Measurements from ENCODE around the gene ACAD9.
A peak's percentile ranks its signal among the peaks of the same experiment; 100 is the strongest.
"Not testable (repeated sequence)": the region's sequence is repeated elsewhere in the genome, so short reads cannot be mapped to it uniquely, and the experiment has no call there.

ACAD9 gene

DNA sequence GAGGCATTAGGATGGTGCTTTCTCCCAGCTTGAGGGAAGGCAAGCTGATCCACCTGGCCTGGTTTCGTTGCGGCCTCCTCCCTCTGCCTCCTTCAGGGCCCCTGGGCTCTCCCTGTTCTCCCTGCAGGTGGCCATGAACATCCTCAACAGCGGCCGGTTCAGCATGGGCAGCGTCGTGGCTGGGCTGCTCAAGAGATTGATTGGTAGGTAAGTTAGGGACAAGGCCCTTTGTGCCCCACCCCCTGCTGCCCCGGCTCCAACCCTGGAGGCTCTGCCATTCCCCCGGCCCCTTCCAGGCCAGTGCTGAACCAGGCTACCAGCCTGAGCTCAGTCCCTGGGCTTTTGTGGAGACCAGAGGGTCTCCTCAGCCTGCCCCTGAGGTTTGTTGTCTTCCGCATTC is 23.0 kb downstream of the ACAD9 start:
- no peak for DNase-seq

DNA sequence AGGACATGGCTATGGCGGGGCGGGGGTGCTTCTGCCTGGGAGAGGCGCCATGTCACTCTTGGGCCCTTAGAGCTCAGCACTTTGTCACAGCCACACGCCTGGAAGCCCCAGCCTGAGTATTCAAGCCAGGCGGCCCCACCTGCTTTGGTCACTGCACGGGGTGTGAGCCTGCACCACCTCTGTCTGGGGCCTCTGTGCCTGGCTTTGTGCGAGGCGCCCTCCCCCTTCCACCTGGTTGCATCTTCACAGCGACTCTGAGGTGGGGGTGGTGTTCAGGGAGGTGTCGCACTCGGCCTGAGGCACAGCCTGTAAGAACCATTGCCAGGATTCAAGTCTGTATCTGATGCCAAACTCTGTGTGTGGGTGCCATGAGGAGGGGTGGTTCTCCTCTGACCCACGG is 24.1 kb downstream of the ACAD9 start:
- DNase-seq, result no peak

GRCh38 chr3:128906031-128906803 is 26.8 kb downstream of the ACAD9 start:
- no peak for DNase-seq

GRCh38 chr3:128906804-128907525 is 27.5 kb downstream of the ACAD9 start:
- no peak for DNase-seq

DNA sequence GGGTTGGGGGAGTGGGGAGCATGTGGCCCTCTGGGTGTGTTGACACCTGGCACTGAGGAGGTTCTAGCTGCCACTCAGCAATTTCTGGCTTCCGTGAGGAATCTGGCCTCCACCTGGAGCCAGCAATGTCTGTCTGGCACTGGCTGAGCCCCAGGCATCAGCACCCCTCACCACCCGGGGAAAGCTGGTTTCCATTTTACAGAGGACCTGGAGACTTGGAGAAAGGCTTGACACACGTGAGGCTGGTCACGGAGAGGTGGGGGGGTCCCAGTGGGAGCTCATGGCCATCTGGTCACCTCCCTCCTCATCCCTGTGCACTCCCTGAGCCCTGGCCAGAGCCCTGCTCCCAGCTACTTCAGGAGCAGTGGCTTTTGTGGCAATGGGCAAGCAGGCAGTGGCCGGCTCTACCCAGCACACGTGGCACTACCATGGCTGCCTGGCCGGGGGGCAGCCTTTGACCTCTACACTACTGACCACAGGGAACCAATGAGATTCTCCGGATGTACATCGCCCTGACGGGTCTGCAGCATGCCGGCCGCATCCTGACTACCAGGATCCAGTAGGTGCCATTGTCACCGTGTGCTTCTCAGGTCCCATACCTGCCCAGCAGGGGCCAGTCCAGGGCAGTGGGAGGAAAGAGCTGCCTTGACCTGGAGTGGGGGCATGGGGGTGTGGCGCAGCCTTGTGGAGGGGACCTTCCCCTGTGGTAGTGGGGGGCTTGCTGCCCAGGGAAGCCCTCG is 28.5 kb downstream of the ACAD9 start:
- DNase-seq, result no peak

GRCh38 chr3:128908951-128909350 is 29.5 kb downstream of the ACAD9 start:
- no peak for DNase-seq

GRCh38 chr3:128910006-128910405 is 30.6 kb downstream of the ACAD9 start:
- no peak for DNase-seq

GRCh38 chr3:128911911-128912310 is 32.5 kb downstream of the ACAD9 start:
- DNase-seq, result no peak

- no peak for DNase-seq
Observed at GRCh38 chr3:128914966-128915645, 35.7 kb downstream of the ACAD9 start.

DNA sequence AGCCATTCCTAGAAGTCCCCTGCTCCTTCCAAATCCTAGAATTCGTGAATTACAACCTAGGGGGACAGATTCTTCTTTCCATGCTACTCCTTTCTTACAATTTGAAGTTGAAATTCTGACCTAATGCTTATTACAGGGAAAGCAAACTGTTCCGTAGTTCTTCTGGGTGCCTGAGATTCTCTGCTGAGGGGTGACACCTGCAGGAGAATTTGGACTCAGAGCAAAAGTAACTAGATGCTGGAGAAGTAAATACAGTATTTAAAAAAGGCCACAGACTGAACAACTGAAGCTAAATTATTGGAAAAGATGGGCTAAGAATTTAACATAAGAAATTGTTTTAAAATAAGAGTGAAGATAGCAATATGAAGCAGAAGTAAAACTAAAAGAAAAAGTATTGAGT is 37.9 kb downstream of the ACAD9 start:
- no peak for DNase-seq

GRCh38 chr3:128919988-128920387 is 40.6 kb downstream of the ACAD9 start:
- DNase-seq, result no peak

DNA sequence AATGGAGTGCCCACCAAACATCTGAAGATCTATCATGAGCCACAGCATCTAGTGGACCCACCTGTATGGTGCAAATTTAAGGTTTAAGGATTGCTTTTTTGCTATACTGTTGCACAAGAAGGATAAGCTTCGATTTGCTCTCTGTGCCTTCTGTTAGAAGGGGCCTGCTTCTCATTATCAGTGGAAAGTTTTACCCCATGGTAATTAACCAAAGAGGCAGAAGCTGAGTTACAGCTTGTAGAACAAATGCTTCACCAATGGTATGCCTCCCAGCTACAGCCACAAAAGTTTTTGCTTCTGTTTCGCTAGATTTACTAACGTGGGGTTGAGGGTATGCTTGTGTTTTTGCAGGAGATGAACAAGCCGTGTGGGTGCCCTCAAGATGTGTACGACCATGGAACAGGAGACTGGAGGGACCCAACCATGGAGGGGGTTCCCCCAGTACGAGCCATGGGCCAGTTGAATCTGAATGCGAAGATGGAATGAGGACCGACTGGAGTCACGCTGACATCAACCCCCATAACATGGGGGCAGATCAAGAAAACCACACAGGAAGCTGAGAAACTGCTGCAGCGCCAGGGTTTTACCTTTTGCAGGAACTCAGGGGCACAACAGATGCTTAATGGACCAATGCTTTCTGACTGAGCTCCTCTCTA is 43.5 kb downstream of the ACAD9 start:
- DNase-seq, result no peak

DNA sequence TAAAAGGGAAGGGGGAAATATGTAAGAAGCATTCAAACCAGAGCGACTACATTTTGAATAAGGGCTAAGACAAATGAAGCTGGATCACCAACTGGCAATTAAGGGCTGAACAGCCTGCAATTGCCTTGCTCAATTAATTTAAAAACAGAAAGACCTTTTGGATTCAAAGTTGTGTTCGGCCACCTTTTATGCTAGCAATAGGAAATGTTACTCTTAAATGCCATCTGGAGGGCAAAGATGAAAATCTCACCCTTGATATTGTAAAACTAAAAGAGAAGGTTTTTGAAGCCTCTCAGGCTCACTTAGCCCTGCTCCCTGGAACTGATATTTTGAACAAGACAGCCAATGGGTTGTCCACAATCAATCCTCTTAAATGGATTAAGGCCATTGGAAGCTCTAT is 44.2 kb downstream of the ACAD9 start:
- peak; percentile 34 for DNase-seq

DNA sequence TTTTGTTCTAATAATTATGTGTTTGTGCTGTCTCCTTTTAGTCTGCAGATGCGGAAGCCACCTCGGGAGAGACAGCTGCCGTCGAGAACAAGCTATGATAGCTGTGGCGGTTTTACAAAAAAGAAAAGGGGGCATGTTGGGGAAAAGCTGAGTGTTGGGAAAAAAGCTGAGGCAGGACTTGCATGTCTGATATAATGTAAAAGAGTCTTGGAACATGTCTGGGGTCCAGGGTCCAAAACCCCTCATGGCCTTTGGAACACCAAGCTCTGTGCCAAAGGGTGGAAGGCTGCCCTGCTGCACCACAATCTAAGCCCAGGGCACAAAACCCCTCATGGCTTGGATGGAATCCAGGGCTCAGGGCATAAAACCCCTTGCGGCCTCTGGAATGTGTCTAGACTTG is 44.6 kb downstream of the ACAD9 start:
- DNase-seq, result not testable (repeated sequence)

- no peak for DNase-seq
Observed at GRCh38 chr3:128929364-128929763, 49.9 kb downstream of the ACAD9 start.

DNA sequence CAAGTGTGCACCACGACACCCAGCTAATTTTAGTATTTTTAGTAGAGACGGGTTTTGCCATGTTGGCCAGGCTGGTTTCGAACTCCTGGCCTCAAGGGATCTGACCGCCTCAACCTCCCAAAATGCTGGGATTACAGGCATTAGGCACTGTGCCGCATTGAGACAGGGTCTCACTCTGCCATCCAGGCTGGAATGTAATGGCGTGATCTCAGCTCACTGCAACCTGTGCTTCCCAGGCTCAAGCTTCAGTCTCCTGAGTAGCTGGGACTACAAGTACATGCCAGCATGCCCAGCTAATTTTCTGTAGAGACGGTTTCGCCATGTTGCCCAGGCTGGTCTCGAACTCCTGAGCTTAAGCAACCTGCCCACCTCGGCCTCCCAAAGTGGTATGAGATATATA is 51.6 kb downstream of the ACAD9 start:
- no peak for DNase-seq

DNA sequence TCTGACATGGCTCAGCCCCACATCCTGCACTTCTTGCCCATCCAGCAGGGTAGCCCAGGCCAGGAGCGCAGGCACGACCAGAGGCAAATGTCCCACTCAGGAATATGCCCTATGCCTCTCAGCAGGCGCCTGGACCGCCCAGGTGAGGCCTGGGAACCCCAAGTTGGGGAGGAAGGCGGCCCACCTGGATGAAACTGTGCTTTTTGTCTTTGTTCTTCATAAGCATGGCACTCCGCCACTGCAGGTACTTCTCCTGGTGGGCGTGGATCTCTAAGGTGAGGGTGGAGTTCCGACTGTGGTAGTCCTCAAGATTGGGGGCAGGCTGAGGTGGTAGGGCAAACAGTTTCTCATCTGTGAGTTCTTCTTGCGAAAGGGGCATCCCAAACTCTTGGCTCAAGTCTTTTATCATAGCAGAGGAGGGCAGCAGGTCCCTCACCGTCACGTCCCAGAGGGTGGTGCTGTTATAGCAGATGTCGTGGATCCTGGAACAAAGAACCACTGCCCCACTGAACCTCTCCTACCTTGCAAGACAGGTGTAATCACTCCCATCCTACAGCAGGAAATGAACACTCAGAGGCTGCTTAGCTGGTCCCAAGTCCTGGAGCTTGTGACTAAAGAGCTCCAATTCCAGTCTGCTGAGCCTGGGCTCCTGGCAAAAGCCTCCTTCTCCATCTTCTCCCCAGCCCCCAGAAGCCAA is 53.2 kb downstream of the ACAD9 start:
- DNase-seq, result no peak

GRCh38 chr3:128933213-128933921 is 53.9 kb downstream of the ACAD9 start:
- DNase-seq, result no peak

GRCh38 chr3:128933922-128934253 is 54.5 kb downstream of the ACAD9 start:
- DNase-seq, result no peak

DNA sequence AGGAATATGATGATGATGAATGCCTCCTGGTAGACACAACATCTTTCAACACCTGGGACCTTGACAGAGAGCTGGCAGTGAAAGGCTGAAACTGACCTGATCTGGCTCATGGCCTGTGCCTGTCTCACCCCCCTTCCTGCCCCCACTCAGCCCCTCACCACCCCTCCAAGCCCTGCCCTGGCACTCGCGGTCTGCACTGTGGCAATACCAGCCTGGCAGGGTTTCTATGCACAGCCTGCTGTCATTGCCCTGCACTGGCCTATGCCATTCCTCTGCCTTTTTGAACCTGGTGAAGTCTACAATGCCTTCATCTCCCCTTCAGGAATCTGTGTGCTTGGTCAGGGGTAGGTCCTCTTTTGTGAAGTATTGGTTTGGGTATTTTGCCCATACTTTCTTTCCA is 56.5 kb downstream of the ACAD9 start:
- no peak for DNase-seq

DNA sequence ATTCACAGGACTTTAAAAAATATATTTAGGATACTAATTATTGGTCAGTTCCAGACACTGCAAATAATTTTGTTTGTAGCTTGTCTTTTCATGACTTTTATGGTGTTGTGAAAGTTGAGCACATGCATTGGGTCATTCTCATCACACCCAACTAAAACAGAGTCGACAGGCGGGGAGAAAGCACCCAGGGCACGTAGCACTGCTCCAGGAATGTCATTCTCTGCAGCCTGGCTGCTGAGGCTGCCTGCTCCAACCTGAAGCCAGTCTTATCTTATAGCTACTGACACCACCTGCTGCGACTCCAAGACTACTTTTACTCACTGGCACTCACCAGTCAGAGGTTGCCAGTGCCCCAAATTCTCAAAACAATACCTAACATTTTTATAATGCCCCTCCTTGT is 56.9 kb downstream of the ACAD9 start:
- DNase-seq, result no peak

GRCh38 chr3:128940252-128940651 is 60.8 kb downstream of the ACAD9 start:
- no peak for DNase-seq
